22Rv1 (cell line): ENCODE results near the gene UGDH.

Experiments
- H3K27ac ChIP-seq: fragments of 450-650 bp; 2 replicates; pipeline ENCODE4 v1.5.1; 2017
- ZFX ChIP-seq: fragments of 450-650 bp; IDR thresholded peaks from 2 replicates; pipeline ENCODE4 v1.6.1; 2017; ENCODE audit warnings: antibody characterized with exemption, borderline replicate concordance
- TF ChIP-seq, protein P1 (sequence below): fragments of 450-650 bp; IDR thresholded peaks from 2 replicates; pipeline ENCODE4 v1.5.1; 2017; ENCODE audit warnings: mild to moderate bottlenecking

Gene UGDH

DNA sequence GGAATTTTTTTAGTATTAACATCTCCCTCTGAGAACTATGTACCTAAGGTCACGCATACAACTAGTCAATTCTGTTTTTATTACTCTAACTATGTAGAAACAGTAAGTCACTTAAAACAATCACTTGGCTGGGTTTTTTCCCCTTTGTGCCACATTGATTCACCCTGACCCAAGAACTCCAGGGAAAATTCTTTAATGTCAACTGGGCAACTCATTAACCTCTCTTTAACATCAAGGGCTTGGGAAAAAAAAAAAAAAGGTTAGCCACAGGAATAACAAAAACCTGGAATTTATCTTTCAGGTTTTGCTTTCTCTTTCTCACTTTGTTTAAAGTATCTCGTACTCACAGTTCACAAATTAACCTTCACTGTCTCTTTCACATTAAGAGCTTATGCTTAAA is 76.6 kb downstream of the UGDH start:
- TF ChIP-seq, protein P1, sequence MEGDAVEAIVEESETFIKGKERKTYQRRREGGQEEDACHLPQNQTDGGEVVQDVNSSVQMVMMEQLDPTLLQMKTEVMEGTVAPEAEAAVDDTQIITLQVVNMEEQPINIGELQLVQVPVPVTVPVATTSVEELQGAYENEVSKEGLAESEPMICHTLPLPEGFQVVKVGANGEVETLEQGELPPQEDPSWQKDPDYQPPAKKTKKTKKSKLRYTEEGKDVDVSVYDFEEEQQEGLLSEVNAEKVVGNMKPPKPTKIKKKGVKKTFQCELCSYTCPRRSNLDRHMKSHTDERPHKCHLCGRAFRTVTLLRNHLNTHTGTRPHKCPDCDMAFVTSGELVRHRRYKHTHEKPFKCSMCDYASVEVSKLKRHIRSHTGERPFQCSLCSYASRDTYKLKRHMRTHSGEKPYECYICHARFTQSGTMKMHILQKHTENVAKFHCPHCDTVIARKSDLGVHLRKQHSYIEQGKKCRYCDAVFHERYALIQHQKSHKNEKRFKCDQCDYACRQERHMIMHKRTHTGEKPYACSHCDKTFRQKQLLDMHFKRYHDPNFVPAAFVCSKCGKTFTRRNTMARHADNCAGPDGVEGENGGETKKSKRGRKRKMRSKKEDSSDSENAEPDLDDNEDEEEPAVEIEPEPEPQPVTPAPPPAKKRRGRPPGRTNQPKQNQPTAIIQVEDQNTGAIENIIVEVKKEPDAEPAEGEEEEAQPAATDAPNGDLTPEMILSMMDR: no peak
- TF ChIP-seq ZFX: no peak
- peak overlapping the region; percentile 91 for H3K27ac ChIP-seq
